Liver (tissue), 3 donors: ENCODE measurements around the gene KLHL14.

Source experiments
- CTCF ChIP-seq: fragments of 150-350 bp; IDR thresholded peaks from 2 replicates; pipeline ENCODE4 v1.5.1; 2017; ENCODE audit warnings: improper control_type of control experiment, low read depth, low read length; ENCODE audit not compliant: missing input control
- EGR1 ChIP-seq, 2 donors: IDR thresholded peaks; 2 replicates each; pipeline ENCODE4 v1.6.1; 2016 to 2018; ENCODE audit warnings: antibody characterized with exemption in 2 of 2, low read depth in 2 of 2
- GABPA ChIP-seq, 2 donors: IDR thresholded peaks in 1 of 2; conservative IDR thresholded peaks in 1 of 2; 2 replicates each; pipeline ENCODE4 v1.6.1; 2016; ENCODE audit warnings: antibody characterized with exemption in 2 of 2, mild to moderate bottlenecking in 1 of 2, moderate library complexity in 1 of 2
- RAD21 ChIP-seq, 2 donors: IDR thresholded peaks; 2 replicates each; pipeline ENCODE4 v1.6.1; 2016; ENCODE audit warnings: antibody characterized with exemption in 2 of 2, mild to moderate bottlenecking in 2 of 2
- REST ChIP-seq: IDR thresholded peaks from 2 replicates; pipeline ENCODE4 v1.6.1; 2016; ENCODE audit warnings: antibody characterized with exemption, mild to moderate bottlenecking
- SP1 ChIP-seq: IDR thresholded peaks from 2 replicates; pipeline ENCODE4 v1.6.1; 2018; ENCODE audit warnings: antibody characterized with exemption, mild to moderate bottlenecking
- TAF1 ChIP-seq: conservative IDR thresholded peaks from 2 replicates; pipeline ENCODE4 v1.6.1; 2016; ENCODE audit warnings: antibody characterized with exemption, mild to moderate bottlenecking
- YY1 ChIP-seq: IDR thresholded peaks from 2 replicates; pipeline ENCODE4 v1.6.1; 2016; ENCODE audit warnings: antibody characterized with exemption, mild to moderate bottlenecking
- ZBTB33 ChIP-seq: IDR thresholded peaks from 2 replicates; pipeline ENCODE4 v1.6.1; 2016; ENCODE audit warnings: antibody characterized with exemption
- donor health status: healthy.
- donor health status: healthy.

- TF ChIP-seq RAD21 (IDR thresholded peaks at IDR 0.05), result no peak
- no peak for TF ChIP-seq YY1
- no peak for TF ChIP-seq CTCF
- TF ChIP-seq REST, result no peak
- TF ChIP-seq EGR1 (IDR thresholded peaks at IDR 0.05; ENCODE audit: low read depth in 2 of 2), result no peak
- TF ChIP-seq SP1, result no peak
- no peak for TF ChIP-seq GABPA (IDR thresholded peaks at IDR 0.05 in 1 of 2, conservative IDR thresholded peaks at IDR 0.05 in 1 of 2)
- no peak for TF ChIP-seq ZBTB33
- no peak for TF ChIP-seq TAF1
Measured at GRCh38 chr18:32634876-32635431, 137.9 kb downstream of the KLHL14 start.
